HG03469 (cell line): ENCODE data around the gene RRBP1.

Source experiments
- ATAC-seq: cut with Tn5 transposase; IDR thresholded peaks from one replicate; pipeline ENCODE4 v1.9.1; 2021; ENCODE audit warnings: mild to moderate bottlenecking, moderate library complexity, moderate number of reproducible peaks; ENCODE audit not compliant: unreplicated experiment

RRBP1 gene

DNA sequence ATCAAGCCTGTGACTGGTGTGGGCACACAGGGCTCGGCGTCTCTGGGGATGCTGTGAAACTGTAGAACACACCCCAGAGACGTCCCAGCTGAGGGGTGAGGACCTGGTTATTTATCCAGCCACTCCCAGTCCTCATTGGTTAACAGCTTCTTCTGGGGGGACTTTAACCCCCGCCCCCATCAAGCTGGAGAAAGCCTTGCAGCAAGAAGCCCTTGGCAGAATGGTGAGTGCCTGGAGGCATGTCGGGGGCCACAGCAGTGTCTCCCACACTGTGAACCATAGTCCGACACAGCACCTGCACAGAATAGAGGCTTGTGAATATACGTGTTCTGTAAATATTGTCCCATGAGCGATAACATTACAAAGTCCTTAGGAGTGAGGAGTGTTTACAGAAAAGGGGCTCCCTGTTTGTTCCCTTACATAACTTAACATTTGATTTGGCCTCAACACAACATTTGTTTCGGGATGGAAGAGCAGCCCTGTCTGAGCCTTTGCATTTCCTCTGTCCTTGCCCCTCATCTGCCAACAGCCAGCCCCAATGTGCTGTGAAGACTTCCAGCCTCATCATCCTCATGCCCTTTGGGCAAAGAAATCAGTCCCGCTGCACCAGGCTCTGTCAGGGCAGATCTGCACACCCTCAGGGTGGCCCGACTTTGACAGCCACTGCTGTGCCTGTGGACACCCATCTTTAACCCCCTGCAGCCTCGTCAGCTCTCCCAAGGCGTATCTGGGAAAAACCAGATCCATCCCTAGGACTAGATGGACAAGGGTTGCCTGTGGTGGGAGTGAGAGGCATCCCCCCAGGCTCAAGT lies 2.2 kb upstream of the RRBP1 start:
- ATAC-seq = no peak

DNA sequence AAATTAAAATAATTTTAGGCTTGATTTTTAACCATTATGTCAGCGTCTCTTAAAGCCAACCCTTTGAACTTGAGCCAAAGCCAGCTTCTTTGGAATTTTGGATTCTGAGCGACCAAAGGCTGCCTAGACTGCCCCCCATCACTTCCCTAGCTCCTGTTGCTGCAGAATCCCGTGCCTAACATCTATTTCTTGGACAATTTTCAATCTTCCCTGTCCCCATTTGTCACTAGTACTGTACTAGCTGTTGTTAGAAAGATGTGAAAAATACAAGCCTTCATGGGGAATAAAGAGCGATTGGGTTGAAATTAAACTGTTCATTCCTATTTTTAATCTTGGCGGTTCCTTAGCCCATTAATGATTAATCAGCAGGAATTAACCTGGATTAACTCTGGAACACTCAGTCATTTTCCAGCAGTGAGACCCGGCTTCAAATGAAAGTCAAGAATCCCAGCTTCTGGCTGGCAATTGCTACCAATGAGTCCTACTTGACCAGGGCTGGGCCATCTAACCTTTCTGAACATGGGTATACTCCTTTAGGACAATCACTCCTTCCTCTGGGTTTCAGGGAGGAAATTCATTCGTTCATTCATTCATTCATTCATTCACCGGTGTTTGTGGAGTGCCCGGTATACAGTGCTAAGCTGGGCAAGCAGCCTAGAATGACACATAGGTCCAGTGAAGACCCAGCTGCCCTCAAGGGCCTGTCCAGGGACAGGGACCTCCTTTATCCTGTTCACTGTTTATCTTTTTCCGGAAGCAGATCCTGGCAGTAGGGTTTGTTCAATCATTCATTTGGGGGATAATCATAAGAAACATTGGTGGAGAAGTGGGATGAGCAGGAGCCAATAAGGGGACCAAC lies 1.4 kb upstream of the RRBP1 start:
- no peak for ATAC-seq

DNA sequence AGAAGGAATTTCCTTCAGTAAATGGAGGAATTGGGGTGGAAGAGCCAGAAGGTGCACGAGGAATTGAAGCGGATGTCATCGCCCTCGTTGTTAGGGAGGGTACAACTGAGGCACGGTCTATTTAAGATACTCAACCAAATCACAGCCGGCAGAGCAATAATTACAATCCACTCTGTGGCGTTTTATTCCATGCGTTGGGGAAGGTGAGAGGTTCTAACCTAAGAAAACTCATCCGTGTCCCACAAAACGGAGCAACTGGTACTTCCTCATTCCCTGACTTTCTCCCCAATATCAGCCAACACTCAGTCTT lies 802 bp upstream of the RRBP1 start:
- no peak for ATAC-seq

DNA sequence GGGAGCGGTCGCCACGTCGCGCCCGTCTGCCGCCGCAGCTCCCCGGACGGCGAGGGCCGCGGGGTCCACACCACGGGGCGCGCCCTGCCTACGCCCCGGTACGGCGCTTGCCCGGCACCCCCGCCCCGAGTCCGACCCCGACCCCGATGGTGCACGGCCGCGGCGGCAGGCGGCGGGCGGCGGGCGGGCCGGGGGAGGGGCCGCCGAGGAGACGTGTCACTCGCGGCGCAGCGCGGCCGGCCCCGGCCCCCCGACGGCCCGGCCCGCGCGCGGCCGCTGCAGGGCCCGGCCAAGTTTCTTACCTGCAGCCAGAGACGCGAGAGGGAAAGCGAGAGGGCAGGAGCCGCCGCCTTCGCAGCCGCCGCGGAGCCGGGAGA lies 328 bp downstream of the RRBP1 start:
- no peak for ATAC-seq

DNA sequence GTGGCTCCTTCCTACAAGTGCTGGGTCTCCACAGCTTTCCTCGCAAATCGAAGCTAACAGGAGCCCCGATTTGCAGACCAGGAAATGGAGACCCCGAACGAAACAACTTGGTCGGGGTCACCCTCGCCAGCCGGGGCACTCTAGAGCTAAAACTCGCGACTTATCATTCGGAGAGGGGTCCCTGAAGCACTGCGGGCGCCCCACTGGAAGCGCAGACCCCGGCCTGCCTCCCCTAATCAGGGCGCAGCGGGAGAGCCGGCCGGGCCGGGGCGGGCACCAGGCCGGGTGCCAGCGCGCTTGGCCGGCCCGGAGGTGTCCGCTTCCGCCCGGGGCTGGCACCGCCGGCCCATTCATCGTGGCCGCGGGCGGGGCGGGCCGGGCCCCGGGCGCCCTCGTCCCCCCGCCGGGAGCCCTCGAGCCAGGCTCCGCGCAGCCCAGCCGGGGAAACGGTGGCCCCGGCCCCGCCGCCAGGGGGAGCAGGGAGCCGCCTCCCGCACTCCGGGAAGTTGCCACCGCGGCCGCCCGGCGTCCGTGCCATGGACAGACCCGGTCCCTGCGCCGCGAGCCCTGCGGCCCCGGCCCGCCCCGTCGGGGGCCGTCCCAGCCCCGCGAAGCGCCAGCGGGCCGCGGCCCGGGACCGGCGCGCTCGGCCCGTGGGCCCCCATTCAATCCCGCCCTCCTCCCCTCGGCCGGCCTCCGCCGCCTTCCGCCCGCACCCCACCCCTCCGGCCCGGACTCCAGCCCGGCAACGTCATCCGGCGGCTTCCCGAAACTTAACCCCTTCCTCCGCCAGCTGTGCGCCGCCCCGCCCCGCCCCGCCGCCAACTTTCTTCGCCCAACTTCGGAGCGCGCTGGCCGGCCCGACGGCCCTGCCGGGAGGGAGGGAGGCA lies 961 bp downstream of the RRBP1 start:
- ATAC-seq = peak; percentile 34

DNA sequence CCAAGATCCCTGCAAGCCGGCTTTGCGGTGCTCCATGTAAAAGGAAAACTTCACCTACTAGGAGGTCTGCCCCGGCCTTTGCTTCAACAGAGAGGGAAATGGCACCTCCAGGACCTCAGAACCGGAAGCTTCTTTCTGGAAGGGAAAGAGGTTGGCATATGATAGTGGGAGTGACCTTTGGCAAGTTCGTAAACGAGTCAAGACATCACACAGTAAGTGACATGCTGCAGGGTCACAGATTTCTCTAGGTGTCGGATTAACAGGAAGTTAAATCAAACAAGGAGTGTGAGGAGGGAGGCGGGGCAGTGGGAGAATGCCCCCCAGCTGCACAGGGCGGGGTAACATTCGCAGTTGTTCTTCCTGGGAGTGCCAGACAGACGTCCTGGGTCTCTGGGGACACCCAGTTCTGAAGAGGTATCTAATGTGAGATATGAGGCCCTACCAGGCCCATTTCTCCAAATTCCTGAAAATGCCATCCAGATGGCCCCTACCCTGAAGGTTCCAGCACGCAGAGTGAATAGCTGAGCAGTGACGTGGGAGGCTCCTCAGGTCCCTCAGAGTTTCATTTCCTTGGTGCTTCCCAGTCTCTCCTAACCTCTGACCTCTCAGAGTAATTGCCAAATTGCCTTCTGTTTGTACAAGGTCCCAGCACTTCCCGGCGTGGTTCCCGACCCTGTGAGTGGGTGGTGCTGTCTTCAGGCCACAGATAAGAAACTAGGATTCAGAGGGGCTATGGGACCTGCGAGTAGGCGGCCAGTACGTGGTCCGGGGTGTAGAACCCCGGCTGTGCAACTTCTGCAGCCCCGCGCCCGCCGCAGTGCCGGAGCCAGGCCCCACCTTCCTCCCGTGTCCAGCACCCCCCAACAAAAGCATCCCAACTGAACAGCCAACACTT lies 1.9 kb downstream of the RRBP1 start:
- ATAC-seq = no peak

DNA sequence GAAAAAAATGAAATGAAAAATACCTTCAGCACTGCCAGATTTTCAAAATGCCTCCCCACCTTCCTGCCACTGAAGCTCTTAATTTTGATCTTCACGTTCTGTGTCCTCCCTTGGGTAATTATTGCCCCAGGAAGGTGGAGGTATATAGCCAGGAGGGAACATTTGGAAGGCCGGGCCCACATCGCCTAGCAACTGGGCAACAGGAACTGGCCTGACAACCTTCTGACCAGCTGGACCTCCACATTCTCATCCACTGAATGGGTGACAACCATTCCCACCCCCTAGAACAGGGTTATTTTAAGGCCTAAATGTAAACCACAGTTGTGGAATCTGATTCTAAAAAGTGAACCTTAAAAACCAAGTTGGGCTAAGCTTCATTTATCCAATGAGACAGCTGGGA lies 3.2 kb downstream of the RRBP1 start:
- ATAC-seq = no peak

DNA sequence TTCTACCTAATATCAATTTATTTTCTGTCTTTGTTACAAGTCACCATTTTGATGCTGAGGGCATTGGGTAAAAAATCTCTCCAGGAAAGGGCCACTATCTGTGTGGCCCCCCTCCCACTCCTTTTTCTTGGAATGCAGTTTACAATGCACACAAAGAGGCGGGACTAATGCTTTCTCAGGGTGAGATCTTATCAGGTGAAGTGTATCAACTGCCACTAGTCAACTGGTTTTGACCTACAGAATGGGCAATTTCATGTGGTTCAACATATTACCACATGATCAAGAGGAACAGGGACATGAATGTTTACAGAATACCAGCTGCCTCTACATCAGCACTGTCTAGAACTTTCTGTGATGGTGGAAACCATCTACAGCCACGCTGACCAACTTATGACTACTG lies 3.7 kb downstream of the RRBP1 start:
- ATAC-seq = no peak

DNA sequence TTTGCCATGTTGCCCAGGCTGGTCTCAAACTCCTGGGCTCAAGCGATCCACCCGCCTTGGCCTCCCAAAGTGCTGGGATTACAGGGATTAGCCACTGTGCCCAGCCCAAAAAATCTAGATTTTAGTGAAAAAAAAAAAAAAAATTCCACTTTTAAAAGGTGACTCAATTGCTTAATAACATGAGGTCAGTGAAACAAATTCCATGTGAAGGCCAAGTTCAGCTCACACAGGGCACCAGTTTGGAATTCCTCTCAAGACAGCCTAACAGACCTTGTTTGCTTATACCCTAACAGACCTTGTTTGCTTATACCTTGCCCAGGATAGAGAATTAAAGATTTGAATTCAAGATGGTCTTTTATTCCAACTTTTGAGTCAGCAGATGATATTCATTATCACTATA lies 5.1 kb downstream of the RRBP1 start:
- ATAC-seq = no peak

DNA sequence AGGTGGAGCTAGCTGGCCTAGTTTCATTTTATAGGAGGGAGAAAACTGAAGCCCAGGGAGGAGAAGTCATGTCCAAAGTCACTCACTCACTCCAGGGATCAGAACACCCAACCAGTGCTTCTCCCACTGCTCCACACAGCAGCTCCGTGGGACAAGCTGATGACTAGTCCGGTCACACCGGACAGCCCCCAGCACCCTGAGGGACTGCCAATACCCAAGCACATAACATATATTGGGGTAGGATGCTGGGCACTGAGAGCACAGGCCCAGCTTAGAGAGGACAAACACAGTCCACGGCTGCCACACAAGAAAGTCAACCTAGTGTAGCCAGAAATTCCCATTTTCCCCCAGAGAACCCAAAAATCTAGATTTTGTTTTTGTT lies 5.7 kb downstream of the RRBP1 start:
- no peak for ATAC-seq

DNA sequence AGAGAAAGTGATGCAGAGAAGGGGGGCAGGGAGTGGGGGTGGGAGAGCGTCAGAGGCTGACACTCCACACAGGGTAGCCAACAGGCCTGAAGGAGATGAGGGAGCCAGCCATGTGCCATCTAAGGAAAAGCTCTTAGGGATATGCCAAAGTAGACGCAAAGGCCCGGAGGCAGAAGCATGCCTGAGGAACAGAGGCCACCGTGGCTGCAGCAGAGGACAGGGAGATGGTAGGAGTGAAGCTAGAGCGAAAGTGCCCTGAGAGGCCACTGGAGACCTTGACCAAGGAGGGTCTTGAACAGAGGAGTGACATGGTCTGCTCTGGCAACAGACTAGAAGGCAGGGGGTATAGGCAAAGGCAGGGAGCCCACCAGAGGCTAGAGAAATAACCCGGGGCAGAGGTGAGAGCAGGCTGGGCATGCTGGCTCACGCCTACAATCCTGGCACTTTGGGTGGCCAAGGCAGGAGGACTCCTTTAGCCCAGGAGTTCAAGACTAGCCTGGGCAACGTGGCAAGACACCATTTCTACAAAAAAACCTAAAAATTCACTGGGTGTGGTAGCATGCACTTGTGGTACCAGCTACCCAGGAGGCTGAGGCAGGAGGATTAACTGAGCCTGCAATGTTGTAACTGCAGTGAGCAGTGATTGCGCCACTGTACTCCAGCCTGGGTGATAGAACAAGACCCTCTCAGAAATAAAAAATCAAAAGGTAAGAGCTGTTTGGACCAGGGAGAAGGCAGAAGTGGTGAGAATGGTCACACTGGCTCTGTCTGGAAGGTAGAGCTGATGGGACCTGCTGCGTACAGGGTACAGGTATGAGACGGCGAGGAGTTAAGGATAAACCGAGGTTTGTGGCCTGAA lies 6.3 kb downstream of the RRBP1 start:
- ATAC-seq = no peak

DNA sequence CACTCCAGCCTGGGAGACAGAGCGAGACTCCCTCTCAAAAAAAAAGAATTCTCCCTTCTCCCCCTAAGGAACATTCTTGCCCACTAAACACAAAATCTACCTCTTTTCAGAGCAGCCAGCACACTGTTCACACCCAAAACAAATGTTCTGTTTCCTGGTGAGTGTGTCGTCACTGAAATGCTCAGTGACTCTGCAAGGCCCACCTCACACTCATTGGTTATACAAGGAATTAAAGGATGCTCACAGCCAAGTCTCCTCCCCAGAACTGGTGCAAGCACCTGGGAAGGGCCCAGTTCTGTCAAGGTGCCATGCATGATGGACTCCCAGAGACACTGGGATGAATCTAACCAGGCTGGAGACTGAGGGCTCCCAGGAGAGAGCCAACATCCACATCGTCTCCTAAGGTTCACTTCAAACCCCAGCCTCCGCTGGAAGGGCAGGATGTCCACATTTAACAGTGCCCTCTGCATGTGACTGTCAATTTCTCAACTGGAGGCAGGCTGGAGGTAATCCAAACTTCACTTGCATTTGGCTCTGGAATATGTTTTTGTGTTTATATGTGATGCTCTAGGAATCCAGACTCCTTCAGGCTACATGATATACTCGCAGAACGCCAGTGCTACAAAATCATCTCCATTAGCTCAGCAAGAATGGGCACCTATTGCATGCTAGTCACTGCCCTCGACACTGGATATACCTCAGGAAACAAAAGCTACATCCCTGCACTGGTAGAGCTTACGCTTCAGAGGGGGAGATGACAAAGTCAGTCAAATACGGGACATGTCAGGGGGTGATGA lies 7.1 kb downstream of the RRBP1 start:
- ATAC-seq = no peak

DNA sequence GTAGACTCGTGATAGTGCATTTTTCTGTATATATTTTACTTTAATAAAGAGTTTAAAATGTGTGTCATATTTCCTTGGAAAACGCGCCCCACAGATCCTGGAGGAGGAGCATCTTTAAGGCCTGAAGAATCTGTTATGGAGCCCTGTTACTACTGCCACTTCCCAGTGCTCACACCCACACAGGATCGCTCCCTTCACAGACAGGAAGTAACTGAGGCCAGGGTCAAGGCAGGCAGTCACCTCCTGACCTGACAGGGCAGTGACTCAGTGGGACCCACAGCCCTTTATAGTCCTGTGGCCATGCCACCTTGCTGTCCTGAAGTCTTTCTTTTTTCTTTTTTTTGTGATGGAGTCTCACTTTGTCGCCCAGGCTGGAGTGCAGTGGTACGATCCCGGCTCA lies 9.0 kb downstream of the RRBP1 start:
- ATAC-seq = no peak

DNA sequence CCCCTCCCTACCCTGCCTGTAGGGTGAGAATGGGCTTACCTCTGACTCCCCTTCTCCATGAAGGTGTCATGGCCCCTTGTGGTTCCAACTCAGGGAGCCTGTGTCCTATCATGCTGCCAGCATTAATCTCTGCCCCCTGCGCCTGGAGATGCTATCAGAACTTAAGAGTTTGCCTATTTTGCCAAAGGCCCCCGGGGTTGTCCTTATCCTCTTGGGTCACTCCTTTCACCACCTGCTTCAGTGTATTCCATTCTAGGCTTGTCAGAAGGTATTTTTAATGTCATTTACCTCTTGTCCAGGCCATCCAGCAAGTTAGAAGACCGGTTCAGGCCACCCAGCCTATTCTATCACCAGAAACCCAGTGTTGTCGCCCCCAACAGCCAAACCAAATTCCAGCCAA lies 10.5 kb downstream of the RRBP1 start:
- no peak for ATAC-seq

DNA sequence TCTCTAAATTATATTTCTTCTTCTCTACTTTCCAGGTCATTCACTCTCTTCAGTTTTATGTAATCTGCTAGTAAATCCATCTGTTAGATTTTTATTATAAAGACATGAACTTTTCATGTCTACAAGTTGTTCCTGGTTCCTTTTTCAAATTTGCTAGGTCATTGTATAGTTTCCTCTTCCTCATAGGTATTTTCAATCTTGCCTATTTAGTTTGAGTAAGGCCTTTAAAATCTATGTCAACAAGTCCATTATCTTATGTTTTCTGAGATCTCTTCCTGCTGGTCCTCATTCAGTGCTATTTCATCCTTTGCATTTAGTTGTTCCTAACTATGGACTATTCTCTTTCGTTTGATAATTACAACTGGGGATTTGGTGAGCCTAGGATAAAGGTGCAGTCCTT lies 11.0 kb downstream of the RRBP1 start:
- ATAC-seq = no peak

DNA sequence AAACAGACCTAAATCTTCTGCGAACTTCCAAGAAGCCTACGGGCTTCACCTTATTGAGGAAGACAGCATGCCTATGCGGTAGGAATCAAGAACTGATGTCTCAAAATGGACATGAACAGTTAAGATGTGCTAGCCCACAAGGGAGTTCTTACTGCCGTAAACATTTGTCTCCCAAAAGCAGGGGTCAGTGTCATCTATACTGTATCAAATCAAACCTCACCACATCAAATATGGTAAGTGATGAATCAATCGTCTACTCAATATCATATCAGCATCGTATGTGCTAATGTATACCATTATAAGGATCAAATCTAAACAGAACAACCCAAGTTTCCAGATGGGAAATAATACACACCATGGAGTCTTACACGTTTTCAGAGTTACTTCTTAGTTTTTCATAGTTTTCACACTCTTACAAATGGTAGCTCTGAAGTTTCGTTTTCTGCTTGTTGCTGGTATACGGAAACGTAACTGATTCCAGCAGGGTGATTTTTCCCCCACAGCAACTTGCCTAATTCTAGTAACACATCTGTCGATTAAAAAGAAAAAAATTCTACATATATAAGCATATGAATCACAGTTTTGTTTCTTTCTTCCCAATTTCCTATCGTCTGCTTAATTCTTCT lies 12.6 kb downstream of the RRBP1 start:
- ATAC-seq = no peak

DNA sequence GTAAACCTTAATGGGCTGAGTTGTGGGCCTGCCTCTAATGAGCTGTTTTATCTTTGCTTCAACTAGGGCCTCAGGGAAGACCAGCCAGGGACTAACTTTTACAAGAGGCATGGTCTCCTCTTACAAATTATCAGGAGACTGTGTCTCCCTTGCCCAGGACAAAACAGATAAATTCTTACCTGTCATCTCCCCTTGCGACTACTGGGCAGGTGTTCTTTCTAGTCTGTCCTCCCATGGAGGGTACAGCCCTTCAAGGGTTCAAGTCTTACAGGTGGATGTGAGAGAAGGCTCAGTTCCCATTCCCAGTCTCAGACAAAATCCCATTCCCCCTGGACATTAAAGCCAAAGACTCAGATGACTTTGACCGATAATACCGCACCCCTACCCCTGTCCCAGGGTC lies 13.6 kb downstream of the RRBP1 start:
- no peak for ATAC-seq

DNA sequence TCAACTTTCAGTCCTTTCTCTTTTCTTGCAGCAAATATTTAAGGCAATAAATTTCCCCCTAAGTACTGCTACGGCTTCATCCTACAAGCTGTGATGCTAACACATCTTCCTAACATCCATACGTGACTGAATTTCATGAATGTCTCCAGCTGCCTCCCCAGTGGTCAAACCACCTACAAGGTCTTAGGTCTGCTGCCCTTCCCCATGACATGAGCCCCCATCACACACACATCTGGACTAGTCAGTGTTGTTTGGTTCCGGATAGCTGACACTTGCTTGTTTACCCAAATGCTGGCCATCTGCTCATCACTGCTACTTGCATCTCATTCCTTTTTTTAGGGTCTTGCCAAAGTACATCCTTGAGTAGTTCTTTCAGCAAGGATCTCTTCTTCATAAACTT lies 14.6 kb downstream of the RRBP1 start:
- ATAC-seq = no peak
